Stimulated activated CD8-positive, alpha-beta memory T cell treated with anti-CD3 and anti-CD28 coated beads, Interleukin-7, amount 100 ng/mL, for 4 hours (primary cell): ENCODE results near the gene NTRK3.

ENCODE experiments used
- DNase-seq, 2 donors: peaks; one replicate each; pipeline ENCODE4 v3.0.0-alpha.2; 2020; ENCODE audit warnings: low read depth in 2 of 2

Gene NTRK3

GRCh38 chr15:88179562-88179961 is 77.0 kb downstream of the NTRK3 start:
- DNase-seq: no peak

- no peak for DNase-seq
Measured at GRCh38 chr15:88178631-88179030, 77.9 kb downstream of the NTRK3 start.

- no peak for DNase-seq
Measured at GRCh38 chr15:88177451-88177850, 79.1 kb downstream of the NTRK3 start.

GRCh38 chr15:88174571-88174970 is 82.0 kb downstream of the NTRK3 start:
- no peak for DNase-seq

- no peak for DNase-seq
Measured at GRCh38 chr15:88166082-88166993, 90.2 kb downstream of the NTRK3 start.

- no peak for DNase-seq
Measured at GRCh38 chr15:88161636-88162035, 94.9 kb downstream of the NTRK3 start.

GRCh38 chr15:88155310-88155709 is 101.2 kb downstream of the NTRK3 start:
- no peak for DNase-seq

GRCh38 chr15:88152672-88153071 is 103.9 kb downstream of the NTRK3 start:
- DNase-seq: no peak

GRCh38 chr15:88147760-88148159 is 108.8 kb downstream of the NTRK3 start:
- DNase-seq: no peak

GRCh38 chr15:88144921-88145653 is 111.5 kb downstream of the NTRK3 start:
- DNase-seq: no peak

GRCh38 chr15:88142121-88142520 is 114.4 kb downstream of the NTRK3 start:
- DNase-seq: no peak

GRCh38 chr15:88141269-88141889 is 115.2 kb downstream of the NTRK3 start:
- DNase-seq: no peak

- no peak for DNase-seq
Measured at GRCh38 chr15:88140398-88140797, 116.1 kb downstream of the NTRK3 start.

GRCh38 chr15:88139936-88140335 is 116.6 kb downstream of the NTRK3 start:
- DNase-seq: no peak

GRCh38 chr15:88133795-88134194 is 122.7 kb downstream of the NTRK3 start:
- DNase-seq: no peak

GRCh38 chr15:88132499-88132898 is 124.0 kb downstream of the NTRK3 start:
- no peak for DNase-seq

- DNase-seq: no peak
Measured at GRCh38 chr15:88131937-88132336, 124.6 kb downstream of the NTRK3 start.

GRCh38 chr15:88127432-88127790 is 129.1 kb downstream of the NTRK3 start:
- DNase-seq: no peak

- no peak for DNase-seq
Measured at GRCh38 chr15:88126695-88127431, 129.7 kb downstream of the NTRK3 start.

- no peak for DNase-seq
Measured at GRCh38 chr15:88125576-88125975, 131.0 kb downstream of the NTRK3 start.

- no peak for DNase-seq
Measured at GRCh38 chr15:88124199-88124598, 132.3 kb downstream of the NTRK3 start.

- no peak for DNase-seq
Measured at GRCh38 chr15:88121968-88122530, 134.5 kb downstream of the NTRK3 start.
